IMR-90 (cell line): Measurements from ENCODE around the gene CD72. TPM values are rescaled to one million over a fixed set of nuclear protein-coding genes. Genes with fewer than 3 reads are reported as not detected.

ENCODE experiments used
- ATAC-seq: fragments of 200-7000 bp; cut with Tn5 transposase; 2 replicates; pipeline ENCODE4 v1.9.1; 2020; ENCODE audit warnings: low read depth, mild to moderate bottlenecking, moderate library complexity
- BruUV-seq: library from RNA; stranded (reverse); fragments of 400-500 nt; replicated peaks from 2 replicates; lab custom pipeline; 2021; lab: Mats Ljungman, UMichigan
- CTCF ChIA-PET: fragments of 300-600 bp; formaldehyde crosslinking; extraction: SDS; loops from one replicate; lab custom pipeline; 2021; ENCODE audit warnings: antibody characterized with exemption; lab: Yijun Ruan, JAX
- POLR2A ChIA-PET: fragments of 300-600 bp; sonication (Branson Sonifier 250); formaldehyde crosslinking; loops from one replicate; lab custom pipeline; 2022; ENCODE audit warnings: antibody characterized with exemption; ENCODE audit not compliant: unreplicated experiment; lab: Charles Lee
- DNase-seq: peaks from one replicate; pipeline ENCODE4 v3.0.0; 2013
- H2AFZ ChIP-seq: replicated peaks from 2 replicates; pipeline ENCODE3; 2013; ENCODE audit warnings: low read length, mild to moderate bottlenecking; ENCODE audit not compliant: poor library complexity
- H2AK5ac ChIP-seq: 2 replicates; pipeline ENCODE4 v1.6.1; 2013; ENCODE audit warnings: low read depth, low read length, inconsistent platforms
- H2AK9ac ChIP-seq: replicated peaks from 2 replicates; pipeline ENCODE3; 2013; ENCODE audit warnings: mild to moderate bottlenecking, low read depth, low read length, moderate library complexity; ENCODE audit not compliant: poor library complexity
- H2BK120ac ChIP-seq: 2 replicates; pipeline ENCODE4 v1.6.1; 2013; ENCODE audit warnings: low read depth, low read length, inconsistent platforms
- H2BK15ac ChIP-seq: 3 replicates; pipeline ENCODE4 v1.6.1; 2013; ENCODE audit warnings: low read depth, low read length, inconsistent platforms
- H2BK20ac ChIP-seq: 2 replicates; pipeline ENCODE4 v1.6.1; 2013; ENCODE audit warnings: low read depth, mild to moderate bottlenecking, inconsistent platforms, low read length, moderate library complexity
- H2BK5ac ChIP-seq: 2 replicates; pipeline ENCODE4 v1.6.1; 2013; ENCODE audit warnings: mild to moderate bottlenecking, low read depth, low read length, inconsistent platforms; ENCODE audit not compliant: poor library complexity, severe bottlenecking
- H3K14ac ChIP-seq: replicated peaks from 2 replicates; pipeline ENCODE4 v1.6.1; 2013; ENCODE audit warnings: low read depth, low read length, inconsistent platforms
- H3K18ac ChIP-seq: 2 replicates; pipeline ENCODE4 v1.6.1; 2013; ENCODE audit warnings: low read depth, low read length, control low read depth
- H3K23ac ChIP-seq: 2 replicates; pipeline ENCODE4 v1.6.1; 2013; ENCODE audit warnings: low read depth, low read length, inconsistent platforms
- H3K27ac ChIP-seq: 2 replicates; pipeline ENCODE4 v1.5.1; 2013; ENCODE audit warnings: mild to moderate bottlenecking, control low read depth, low read length; ENCODE audit not compliant: insufficient read depth
- H3K27me3 ChIP-seq: 2 replicates; pipeline ENCODE4 v1.6.1; 2013; ENCODE audit warnings: low read length; ENCODE audit not compliant: control insufficient read depth, insufficient read depth
- H3K36me3 ChIP-seq: 2 replicates; pipeline ENCODE4 v1.6.1; 2013; ENCODE audit warnings: low read length, mixed read lengths; ENCODE audit not compliant: control insufficient read depth, insufficient read depth
- H3K4ac ChIP-seq: 2 replicates; pipeline ENCODE4 v1.6.1; 2013; ENCODE audit warnings: low read depth, low read length, inconsistent platforms
- H3K4me1 ChIP-seq: 2 replicates; pipeline ENCODE4 v1.6.1; 2013; ENCODE audit warnings: low read length, mixed read lengths; ENCODE audit not compliant: control insufficient read depth, insufficient read depth
- H3K4me2 ChIP-seq: 2 replicates; pipeline ENCODE4 v1.6.1; 2013; ENCODE audit warnings: low read depth, mild to moderate bottlenecking, control low read depth, low read length, moderate library complexity
- H3K4me3 ChIP-seq: 2 replicates; pipeline ENCODE4 v1.5.1; 2013; ENCODE audit warnings: low read depth, mild to moderate bottlenecking, control low read depth, low read length, moderate library complexity; ENCODE audit not compliant: insufficient read depth
- H3K56ac ChIP-seq: 2 replicates; pipeline ENCODE4 v1.6.1; 2013; ENCODE audit warnings: low read length, inconsistent platforms; ENCODE audit not compliant: insufficient read depth; ENCODE audit errors: extremely low read depth
- H3K79me1 ChIP-seq, 2 experiments: 2 replicates each; pipeline ENCODE4 v1.6.1; 2013; ENCODE audit warnings: low read length in 2 of 2, inconsistent platforms in 1 of 2, low read depth in 1 of 2
- H3K9ac ChIP-seq: 2 replicates; pipeline ENCODE4 v1.6.1; 2013; ENCODE audit warnings: low read depth, low read length, control low read depth
- H3K9me1 ChIP-seq: 2 replicates; pipeline ENCODE4 v1.6.1; 2013; ENCODE audit warnings: low read length, inconsistent platforms; ENCODE audit not compliant: insufficient read depth
- H3K9me3 ChIP-seq: 2 replicates; pipeline ENCODE4 v1.6.1; 2013; ENCODE audit warnings: low read length; ENCODE audit not compliant: control insufficient read depth, insufficient read depth
- H4K20me1 ChIP-seq: 2 replicates; pipeline ENCODE4 v1.6.1; 2013; ENCODE audit warnings: low read length, inconsistent platforms; ENCODE audit not compliant: insufficient read depth
- H4K5ac ChIP-seq: 2 replicates; pipeline ENCODE4 v1.6.1; 2013; ENCODE audit warnings: mild to moderate bottlenecking, low read depth, low read length, control low read depth
- H4K8ac ChIP-seq, 2 experiments: 2 replicates each; pipeline ENCODE4 v1.6.1; 2013; ENCODE audit warnings: low read depth in 2 of 2, low read length in 2 of 2, control low read depth in 1 of 2, inconsistent platforms in 1 of 2
- H4K91ac ChIP-seq: 2 replicates; pipeline ENCODE4 v1.6.1; 2013; ENCODE audit warnings: low read depth, low read length, inconsistent platforms; ENCODE audit not compliant: insufficient read depth
- BHLHE40 ChIP-seq: fragments of 150-350 bp; IDR thresholded peaks from 2 replicates; pipeline ENCODE4 v1.6.1; 2016; ENCODE audit warnings: mild to moderate bottlenecking, low read depth, low read length
- CEBPB ChIP-seq: IDR thresholded peaks from 2 replicates; pipeline ENCODE4 v1.6.1; 2012; ENCODE audit warnings: low read depth, low read length, improper control_type of control experiment
- ELK1 ChIP-seq: fragments of 150-350 bp; IDR thresholded peaks from 2 replicates; pipeline ENCODE4 v1.6.1; 2016; ENCODE audit warnings: low read depth, mild to moderate bottlenecking, low read length, moderate library complexity, borderline replicate concordance
- MAZ ChIP-seq: IDR thresholded peaks from 2 replicates; pipeline ENCODE4 v1.6.1; 2012; ENCODE audit warnings: low read depth, mild to moderate bottlenecking, low read length, improper control_type of control experiment, moderate library complexity, borderline replicate concordance
- MXI1 ChIP-seq: IDR thresholded peaks from 2 replicates; pipeline ENCODE4 v1.6.1; 2012; ENCODE audit warnings: low read depth, mild to moderate bottlenecking, low read length, moderate library complexity, borderline replicate concordance
- NFE2L2 ChIP-seq: fragments of 150-350 bp; IDR thresholded peaks from 2 replicates; pipeline ENCODE4 v1.6.1; 2016; ENCODE audit warnings: low read depth, mild to moderate bottlenecking, low read length
- POLR2A ChIP-seq: IDR thresholded peaks from 2 replicates; pipeline ENCODE4 v1.6.1; 2012; ENCODE audit warnings: mild to moderate bottlenecking, low read depth, low read length
- RAD21 ChIP-seq: IDR thresholded peaks from 2 replicates; pipeline ENCODE4 v1.6.1; 2012; ENCODE audit warnings: low read length, improper control_type of control experiment
- RCOR1 ChIP-seq: IDR thresholded peaks from 2 replicates; pipeline ENCODE4 v1.6.1; 2012; ENCODE audit warnings: mild to moderate bottlenecking, low read length, improper control_type of control experiment; ENCODE audit not compliant: insufficient replicate concordance
- RFX5 ChIP-seq: IDR thresholded peaks from 2 replicates; pipeline ENCODE4 v1.8.0; 2012; ENCODE audit warnings: low read depth, mild to moderate bottlenecking, low read length, moderate library complexity
- SMC3 ChIP-seq: fragments of 150-350 bp; IDR thresholded peaks from 2 replicates; pipeline ENCODE4 v1.6.1; 2016; ENCODE audit warnings: low read depth, mild to moderate bottlenecking, antibody characterized with exemption, low read length, moderate library complexity
- USF2 ChIP-seq: fragments of 150-350 bp; IDR thresholded peaks from 2 replicates; pipeline ENCODE4 v1.6.1; 2017; ENCODE audit warnings: mild to moderate bottlenecking, antibody characterized with exemption, low read length, low read depth
- WGBS, 2 experiments: methylation state at CpG; one replicate each; pipeline versions ENCODE4 v1.1.5 to v1.1.7; 2013; ENCODE audit warnings: missing lambda C conversion rate in 2 of 2; ENCODE audit not compliant: insufficient read length in 1 of 2; ENCODE audit errors: extremely low coverage in 2 of 2; 5-methylcytosine and 5-hydroxymethylcytosine counted together
- dilution Hi-C: fragments of 300-500 bp; cut with HindIII; formaldehyde crosslinking; loops from one replicate; pipeline ENCODE4 v1.14.3; 2018; ENCODE audit warnings: low sequenced_read_pairs; ENCODE audit not compliant: unreplicated experiment
- in situ Hi-C: fragments of 300-500 bp; cut with MboI; formaldehyde crosslinking; loops from 3 replicates; pipeline ENCODE4 v1.14.3; 2019; ENCODE audit warnings: low sequenced_read_pairs, inconsistent platforms, mixed read lengths
- intact Hi-C: fragments of 100-400 bp; cut with micrococcal nuclease; formaldehyde crosslinking; loops from 2 replicates; pipeline ENCODE4 v1.10.0; 2022
- polyA plus RNA-seq, 3 experiments: library from polyadenylated mRNA; depleted of rRNA; stranded (reverse); fragments of >200 nt; gene quantifications; 2 replicates each; pipeline ENCODE4 v1.2.3, GENCODE V29; 2012; ENCODE audit warnings: low replicate concordance in 1 of 3
- total RNA-seq: library from RNA; depleted of rRNA; stranded (reverse); fragments of >200 nt; gene quantifications from 2 replicates; pipeline ENCODE4 v1.2.3, GENCODE V29; 2012

Gene CD72
- total and polyA plus RNA-seq, 2 of the 4 experiments (the other 2 are of a cell fraction) = 0.36 to 0.58 TPM

DNA sequence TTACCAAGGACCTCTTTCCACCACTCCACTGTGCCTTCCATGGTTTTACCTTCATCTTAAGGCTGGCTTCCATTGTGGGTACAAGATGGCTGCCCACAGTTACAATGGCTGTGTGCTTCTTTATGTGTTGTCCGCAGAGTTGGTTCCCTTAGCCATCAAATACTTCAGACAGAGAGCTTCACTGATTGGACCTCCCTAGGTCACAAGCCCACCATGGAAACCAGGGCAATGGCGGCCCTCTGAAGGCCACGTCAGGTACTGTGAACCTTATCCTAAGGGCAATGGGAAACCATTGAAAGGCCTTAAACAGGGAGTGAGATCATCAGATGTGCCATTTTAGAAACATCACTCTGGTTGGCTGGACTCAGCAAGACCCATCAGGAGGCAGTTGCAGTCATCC is 49.7 kb upstream of the CD72 start:
- Histone ChIP-seq H2AFZ (peak overlapping the region; percentile 17), H3K56ac (no peak overlapping the region), H3K9ac (no peak overlapping the region), H3K9me3 (no peaks in the 10 kb centered on the region), H4K91ac (no peak overlapping the region), H3K9me1 (peaks cover 27% of the 10 kb centered on the region), H4K20me1 (no peaks in the 10 kb centered on the region), H3K4ac (no peak overlapping the region), H2BK15ac (no peak overlapping the region; the same call in 2 of the 3 replicates), H2AK5ac (peak overlapping the region; percentile 13; the same call in 1 of the 2 replicates), H3K4me1 (peaks cover 22% of the 10 kb centered on the region), H4K5ac (no peak overlapping the region), H3K4me3 (no peak overlapping the region), H2BK5ac (no peak overlapping the region), H3K18ac (no peak overlapping the region), H3K36me3 (no peaks in the 10 kb centered on the region), H3K27ac (no peak overlapping the region), H3K79me1 (peaks cover 15 to 26% of the 10 kb centered on the region in 2 experiments; a peak in 3 of 4 replicates), H2BK120ac (0 out of 2 replicates have a peak overlapping the region, but pooled peaks have one; percentile 24), H3K23ac (no peak overlapping the region), H2BK20ac (no peak overlapping the region; the same call in 1 of the 2 replicates), H2AK9ac (no peak overlapping the region), H3K27me3 (no peaks in the 10 kb centered on the region), H3K14ac (no peak overlapping the region), H3K4me2 (no peak overlapping the region), H4K8ac (no peak overlapping the region)
- DNase-seq = no peak
- intact Hi-C loops (no loop called here), in situ Hi-C loops (no loop called here), dilution Hi-C loops (no loop called here)
- POLR2A ChIA-PET = no interaction called here
- WGBS, 2 experiments = 94% methylated on average over 2 of the region's 3 CpGs; no CpG with 5 or more reads in 1 of the 2 experiments
- BruUV-seq = no TSS peak
- no peak for ATAC-seq
- TF ChIP-seq MAZ = no peak
- no peak for TF ChIP-seq BHLHE40
- no peak for TF ChIP-seq RFX5
- no peak for TF ChIP-seq RCOR1
- no peak for TF ChIP-seq RAD21
- no peak for TF ChIP-seq USF2
- no peak for TF ChIP-seq CEBPB
- TF ChIP-seq MXI1 = no peak
- no peak for TF ChIP-seq NFE2L2
- no peak for TF ChIP-seq POLR2A
- no peak for TF ChIP-seq SMC3
- no peak for TF ChIP-seq ELK1
- CTCF ChIA-PET = no interaction called here
